K562 (cell line): ENCODE results near the gene LMLN.

Experiments
- DPF2 ChIP-seq: fragments of 450-650 bp; IDR thresholded peaks from 2 replicates; pipeline ENCODE4 v1.6.1; 2016
- NFATC3 ChIP-seq: fragments of 450-650 bp; IDR thresholded peaks from 2 replicates; pipeline ENCODE4 v1.6.1; 2017; ENCODE audit warnings: mild to moderate bottlenecking
- POLR2A ChIP-seq: fragments of 450-650 bp; conservative IDR thresholded peaks from 2 replicates; pipeline ENCODE4 v1.6.1; 2016
- POU5F1 ChIP-seq: fragments of 150-350 bp; IDR thresholded peaks from 2 replicates; pipeline ENCODE4 v1.6.1; 2014; ENCODE audit warnings: borderline replicate concordance, low read length, low read depth, mild to moderate bottlenecking; ENCODE audit not compliant: partially characterized antibody
- RAD21 ChIP-seq, 2 experiments: fragments of 250-450 bp in 1 of 2; fragments of 450-650 bp in 1 of 2; sonication (Bioruptor Pico) in 1 of 2; formaldehyde crosslinking in 1 of 2; IDR thresholded peaks in 1 of 2; conservative IDR thresholded peaks in 1 of 2; 2 replicates each; pipeline versions ENCODE4 v1.4.0 to v1.8.0; 2020 to 2022; ENCODE audit warnings: mild to moderate bottlenecking in 2 of 2, moderate library complexity in 1 of 2
- SRSF1 ChIP-seq: fragments of 200-400 bp; formaldehyde crosslinking; IDR thresholded peaks from 2 replicates; pipeline ENCODE4 v1.6.1; 2017; ENCODE audit warnings: mild to moderate bottlenecking, low read depth, low read length, moderate library complexity
- TAF1 ChIP-seq: IDR thresholded peaks from 2 replicates; pipeline ENCODE4 v1.6.1; 2011; ENCODE audit warnings: mild to moderate bottlenecking, low read length, moderate library complexity; ENCODE audit not compliant: insufficient read depth, control insufficient read depth, severe bottlenecking; ENCODE audit errors: extremely low read depth
- TF ChIP-seq, protein P1 (sequence below): fragments of 450-650 bp; formaldehyde crosslinking; IDR thresholded peaks from 2 replicates; pipeline ENCODE4 v1.4.0; 2022; ENCODE audit warnings: mild to moderate bottlenecking, moderate library complexity
- TF ChIP-seq, protein P2 (sequence below): sonication (generic); formaldehyde crosslinking; IDR thresholded peaks from 2 replicates; pipeline ENCODE4 v1.5.0; 2020; ENCODE audit warnings: missing genetic modification reagents
- TF ChIP-seq, protein P3 (sequence below): sonication (generic); formaldehyde crosslinking; IDR thresholded peaks from 2 replicates; pipeline ENCODE4 v1.8.0; 2022; ENCODE audit warnings: missing genetic modification reagents, mild to moderate bottlenecking, moderate library complexity, borderline replicate concordance

DNA sequence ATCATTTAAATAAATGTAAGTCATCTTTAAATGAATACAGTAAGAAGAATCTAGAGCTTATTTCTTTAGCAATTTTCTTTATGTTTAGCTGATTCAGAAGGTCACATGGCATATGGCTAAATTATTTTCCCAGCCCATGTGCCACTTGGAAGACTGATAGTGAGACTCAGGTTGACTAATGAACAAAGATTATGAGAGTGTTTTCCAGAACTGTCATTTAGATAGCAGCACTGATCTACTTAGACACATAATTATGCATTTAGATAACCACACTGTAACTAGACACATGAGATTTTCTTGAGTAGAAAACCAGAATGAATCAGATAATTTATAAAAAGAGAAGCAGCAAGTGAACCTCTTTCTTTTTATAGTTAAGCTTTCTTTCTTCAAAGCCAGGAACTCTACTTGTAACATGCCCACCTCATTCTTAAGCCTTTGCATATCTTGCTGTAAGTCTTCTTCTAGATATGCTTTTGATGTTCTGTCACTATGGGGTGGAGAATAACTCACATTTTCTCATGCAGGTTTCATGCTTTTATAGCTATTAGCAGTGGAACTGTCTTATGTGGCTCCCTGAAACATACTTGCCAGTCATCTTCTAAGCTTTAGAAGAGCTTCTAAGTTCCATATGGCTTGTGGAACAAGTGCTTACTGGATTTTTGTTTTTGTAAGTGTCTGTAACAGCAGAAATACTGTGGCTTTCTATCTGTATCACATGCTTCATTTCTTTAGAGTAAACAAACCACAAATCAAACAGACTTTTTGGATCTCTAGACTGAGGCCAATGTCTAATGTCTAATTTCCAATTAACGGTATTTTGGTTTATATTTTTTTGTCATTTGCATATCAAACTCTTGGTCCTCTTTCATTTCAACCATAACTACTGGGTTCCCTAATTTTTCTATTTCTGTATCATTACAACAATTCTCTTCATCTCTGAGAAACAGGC, 101.4 kb downstream of the LMLN start:
- TF ChIP-seq SRSF1 (no peak), DPF2 (no peak), NFATC3 (no peak), RAD21 (CRISPR knock-in tag; conservative IDR thresholded peaks at IDR 0.05 in 1 of 2, IDR thresholded peaks at IDR 0.05 in 1 of 2) (no peak), POU5F1 (no peak), TAF1 (no peak), POLR2A (no peak)
- TF ChIP-seq, protein P1, sequence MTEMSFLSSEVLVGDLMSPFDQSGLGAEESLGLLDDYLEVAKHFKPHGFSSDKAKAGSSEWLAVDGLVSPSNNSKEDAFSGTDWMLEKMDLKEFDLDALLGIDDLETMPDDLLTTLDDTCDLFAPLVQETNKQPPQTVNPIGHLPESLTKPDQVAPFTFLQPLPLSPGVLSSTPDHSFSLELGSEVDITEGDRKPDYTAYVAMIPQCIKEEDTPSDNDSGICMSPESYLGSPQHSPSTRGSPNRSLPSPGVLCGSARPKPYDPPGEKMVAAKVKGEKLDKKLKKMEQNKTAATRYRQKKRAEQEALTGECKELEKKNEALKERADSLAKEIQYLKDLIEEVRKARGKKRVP, result no peak
- TF ChIP-seq, protein P2, sequence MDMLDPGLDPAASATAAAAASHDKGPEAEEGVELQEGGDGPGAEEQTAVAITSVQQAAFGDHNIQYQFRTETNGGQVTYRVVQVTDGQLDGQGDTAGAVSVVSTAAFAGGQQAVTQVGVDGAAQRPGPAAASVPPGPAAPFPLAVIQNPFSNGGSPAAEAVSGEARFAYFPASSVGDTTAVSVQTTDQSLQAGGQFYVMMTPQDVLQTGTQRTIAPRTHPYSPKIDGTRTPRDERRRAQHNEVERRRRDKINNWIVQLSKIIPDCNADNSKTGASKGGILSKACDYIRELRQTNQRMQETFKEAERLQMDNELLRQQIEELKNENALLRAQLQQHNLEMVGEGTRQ, result no peak
- TF ChIP-seq, protein P3, sequence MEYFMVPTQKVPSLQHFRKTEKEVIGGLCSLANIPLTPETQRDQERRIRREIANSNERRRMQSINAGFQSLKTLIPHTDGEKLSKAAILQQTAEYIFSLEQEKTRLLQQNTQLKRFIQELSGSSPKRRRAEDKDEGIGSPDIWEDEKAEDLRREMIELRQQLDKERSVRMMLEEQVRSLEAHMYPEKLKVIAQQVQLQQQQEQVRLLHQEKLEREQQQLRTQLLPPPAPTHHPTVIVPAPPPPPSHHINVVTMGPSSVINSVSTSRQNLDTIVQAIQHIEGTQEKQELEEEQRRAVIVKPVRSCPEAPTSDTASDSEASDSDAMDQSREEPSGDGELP, result no peak
